ENCODE results near the gene PPP1R26. TPM values are rescaled to one million over a fixed set of nuclear protein-coding genes. Genes with fewer than 3 reads are reported as not detected.

The PPP1R26 gene
- polyA plus RNA-seq, 3 donors, result 0.56 to 4.7 (median 0.60) TPM

DNA sequence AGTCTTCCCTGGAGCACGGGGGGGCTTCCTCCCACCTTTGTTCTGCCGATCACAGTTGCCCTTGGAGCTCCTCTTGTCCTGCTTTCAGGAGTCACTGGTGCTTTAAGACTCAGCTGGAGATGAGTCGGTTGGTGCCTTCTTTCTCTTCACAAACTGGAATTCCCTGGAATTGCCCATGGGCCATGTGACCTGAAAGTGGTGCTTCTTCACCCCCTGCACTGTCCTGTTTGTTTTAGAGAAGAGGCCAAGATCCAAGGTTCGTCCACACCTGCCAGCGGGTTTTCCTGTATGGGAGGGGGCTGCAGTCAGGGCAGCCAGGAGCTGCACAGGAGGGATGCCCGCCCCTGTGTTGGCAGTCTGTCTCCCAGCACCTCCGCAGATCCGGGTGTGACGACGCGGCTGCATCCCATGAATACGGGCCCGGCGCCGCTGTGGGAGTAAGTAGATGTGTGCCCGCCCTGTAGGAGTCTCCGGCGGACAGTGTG is 11.4 kb downstream of the PPP1R26 start:
- H3K4me1 Mint-ChIP-seq, result no peaks in the 10 kb centered on the region
- no peak overlapping the region for H3K4me2 ChIP-seq (replicated peaks; ENCODE audit: extremely low read depth, low read length, poor library complexity, severe bottlenecking)
- no peaks in the 10 kb centered on the region for H3K27me3 ChIP-seq (ENCODE audit: control insufficient read depth in 2 of 2, insufficient read depth in 2 of 2, low read length in 2 of 2)
- no peak overlapping the region for H2AFZ ChIP-seq (ENCODE audit: insufficient read depth, low read depth, low read length, poor library complexity, severe bottlenecking)
- TF ChIP-seq, protein P1, sequence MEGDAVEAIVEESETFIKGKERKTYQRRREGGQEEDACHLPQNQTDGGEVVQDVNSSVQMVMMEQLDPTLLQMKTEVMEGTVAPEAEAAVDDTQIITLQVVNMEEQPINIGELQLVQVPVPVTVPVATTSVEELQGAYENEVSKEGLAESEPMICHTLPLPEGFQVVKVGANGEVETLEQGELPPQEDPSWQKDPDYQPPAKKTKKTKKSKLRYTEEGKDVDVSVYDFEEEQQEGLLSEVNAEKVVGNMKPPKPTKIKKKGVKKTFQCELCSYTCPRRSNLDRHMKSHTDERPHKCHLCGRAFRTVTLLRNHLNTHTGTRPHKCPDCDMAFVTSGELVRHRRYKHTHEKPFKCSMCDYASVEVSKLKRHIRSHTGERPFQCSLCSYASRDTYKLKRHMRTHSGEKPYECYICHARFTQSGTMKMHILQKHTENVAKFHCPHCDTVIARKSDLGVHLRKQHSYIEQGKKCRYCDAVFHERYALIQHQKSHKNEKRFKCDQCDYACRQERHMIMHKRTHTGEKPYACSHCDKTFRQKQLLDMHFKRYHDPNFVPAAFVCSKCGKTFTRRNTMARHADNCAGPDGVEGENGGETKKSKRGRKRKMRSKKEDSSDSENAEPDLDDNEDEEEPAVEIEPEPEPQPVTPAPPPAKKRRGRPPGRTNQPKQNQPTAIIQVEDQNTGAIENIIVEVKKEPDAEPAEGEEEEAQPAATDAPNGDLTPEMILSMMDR (IDR thresholded peaks at IDR 0.05), result no peak
- H3K27ac ChIP-seq (ENCODE audit: low read depth in 1 of 2, low read length in 2 of 2), result no peak overlapping the region
- H3K36me3 Mint-ChIP-seq, result peaks cover 9 to 22% of the 10 kb centered on the region in 2 donors
- no peak overlapping the region for H3K4me3 Mint-ChIP-seq
- no peak overlapping the region for H3K9ac ChIP-seq (ENCODE audit: insufficient read depth, low read length, poor library complexity, severe bottlenecking)
- H3K9me3 Mint-ChIP-seq, result peaks cover 0 to 2% (median 0%) of the 10 kb centered on the region in 7 donors
- DNase-seq, result no peak
- H3K27me3 Mint-ChIP-seq (ENCODE audit: low read depth in 3 of 3), result no peaks in the 10 kb centered on the region
- intact Hi-C loops (cut with micrococcal nuclease), result no loop called here
- H3K36me3 ChIP-seq (replicated peaks in 1 of 2; ENCODE audit: control insufficient read depth in 1 of 2, insufficient read depth in 2 of 2, low read length in 2 of 2), result peaks cover 8 to 15% of the 10 kb centered on the region in 2 donors
- H3K4me3 ChIP-seq (replicated peaks in 1 of 3; ENCODE audit: low read depth in 2 of 3, low read length in 3 of 3), result no peak overlapping the region
- no peaks in the 10 kb centered on the region for H3K9me3 ChIP-seq (replicated peaks in 1 of 2; ENCODE audit: control insufficient read depth in 1 of 2, insufficient read depth in 1 of 2, low read length in 2 of 2)
- no peaks in the 10 kb centered on the region for H4K20me1 ChIP-seq (ENCODE audit: insufficient read depth, low read length)
- WGBS (ENCODE audit: insufficient coverage), result 92% methylated on average over 18 of the region's 18 CpGs
- no peak overlapping the region for H3K27ac Mint-ChIP-seq
- no peaks in the 10 kb centered on the region for H3K79me2 ChIP-seq (ENCODE audit: insufficient read depth, low read length)
- no peaks in the 10 kb centered on the region for H3K4me1 ChIP-seq (ENCODE audit: control insufficient read depth in 1 of 2, insufficient read depth in 2 of 2, low read length in 2 of 2)

DNA sequence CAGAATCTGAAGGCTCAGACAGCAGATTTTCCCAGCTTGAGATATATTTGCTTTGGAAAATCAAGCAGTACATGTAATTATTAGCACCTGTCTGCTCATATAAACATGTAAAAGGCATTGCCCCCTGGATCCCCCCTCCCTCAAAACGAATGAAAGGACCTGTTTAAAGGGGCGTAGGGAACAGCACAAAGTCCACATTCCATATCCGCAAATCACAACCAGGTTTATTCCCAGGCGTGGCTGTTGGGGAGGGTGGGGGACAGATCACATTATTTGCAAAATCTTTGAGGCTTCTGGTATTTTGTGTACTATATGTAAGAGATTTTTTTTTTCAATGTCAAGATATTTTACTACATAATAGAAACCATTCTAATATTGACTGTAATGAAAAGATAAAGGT is 12.2 kb downstream of the PPP1R26 start:
- Mint-ChIP-seq H3K4me3 (no peak overlapping the region), H3K27me3 (ENCODE audit: low read depth in 3 of 3) (no peaks in the 10 kb centered on the region), H3K4me1 (no peaks in the 10 kb centered on the region), H3K27ac (no peak overlapping the region), H3K9me3 (peaks cover 0 to 2% (median 0%) of the 10 kb centered on the region in 7 donors), H3K36me3 (peaks cover 8 to 15% of the 10 kb centered on the region in 2 donors)
- intact Hi-C loops (cut with micrococcal nuclease), result no loop called here
- TF ChIP-seq, protein P1 (IDR thresholded peaks at IDR 0.05), result no peak
- no peaks in the 10 kb centered on the region for H3K9me3 ChIP-seq (replicated peaks in 1 of 2; ENCODE audit: control insufficient read depth in 1 of 2, insufficient read depth in 1 of 2, low read length in 2 of 2)
- H3K9ac ChIP-seq (ENCODE audit: insufficient read depth, low read length, poor library complexity, severe bottlenecking), result no peak overlapping the region
- no peaks in the 10 kb centered on the region for H4K20me1 ChIP-seq (ENCODE audit: insufficient read depth, low read length)
- no peak for DNase-seq
- H3K4me3 ChIP-seq (replicated peaks in 1 of 3; ENCODE audit: low read depth in 2 of 3, low read length in 3 of 3), result no peak overlapping the region
- no peak overlapping the region for H2AFZ ChIP-seq (ENCODE audit: insufficient read depth, low read depth, low read length, poor library complexity, severe bottlenecking)
- H3K27me3 ChIP-seq (ENCODE audit: control insufficient read depth in 2 of 2, insufficient read depth in 2 of 2, low read length in 2 of 2), result no peaks in the 10 kb centered on the region
- no peak overlapping the region for H3K4me2 ChIP-seq (replicated peaks; ENCODE audit: extremely low read depth, low read length, poor library complexity, severe bottlenecking)
- no peaks in the 10 kb centered on the region for H3K4me1 ChIP-seq (ENCODE audit: control insufficient read depth in 1 of 2, insufficient read depth in 2 of 2, low read length in 2 of 2)
- no peaks in the 10 kb centered on the region for H3K79me2 ChIP-seq (ENCODE audit: insufficient read depth, low read length)
- no CpG with 5 or more reads among the region's 4 CpGs for WGBS (ENCODE audit: insufficient coverage)
- no peak overlapping the region for H3K27ac ChIP-seq (ENCODE audit: low read depth in 1 of 2, low read length in 2 of 2)
- peaks cover 8 to 11% of the 10 kb centered on the region in 2 donors for H3K36me3 ChIP-seq (replicated peaks in 1 of 2; ENCODE audit: control insufficient read depth in 1 of 2, insufficient read depth in 2 of 2, low read length in 2 of 2)

Measured in CD14-positive monocyte (primary cell).